ENCODE data around the gene CTXND2.

Gene CTXND2

GRCh38 chr1:150957666-150958065 lies 70.7 kb downstream of the CTXND2 start:
- no peak overlapping the region for H3K4me3 ChIP-seq (ENCODE audit: extremely low read depth, insufficient read depth, low read length, poor library complexity, severe bottlenecking)
- H3K27ac ChIP-seq (ENCODE audit: low read depth, low read length, severe bottlenecking), result no peak overlapping the region
- H3K9me3 ChIP-seq (ENCODE audit: control insufficient read depth, low read length), result no peaks in the 10 kb centered on the region
- no peaks in the 10 kb centered on the region for H3K4me1 ChIP-seq (ENCODE audit: control insufficient read depth, insufficient read depth, low read length, poor library complexity, severe bottlenecking)
- 92 to 98% methylated on average over 8 to 11 of the region's 11 CpGs for WGBS, 2 experiments (ENCODE audit: insufficient coverage in 2 of 2)
- H3K36me3 ChIP-seq (ENCODE audit: control insufficient read depth, insufficient read depth, low read length), result peaks cover 78% of the 10 kb centered on the region

GRCh38 chr1:150960646-150961045 lies 73.7 kb downstream of the CTXND2 start:
- no peak overlapping the region for H3K27ac ChIP-seq (ENCODE audit: low read depth, low read length, severe bottlenecking)
- 97% methylated on average over 6 of the region's 7 CpGs for WGBS, 2 experiments (ENCODE audit: insufficient coverage in 2 of 2)
- peaks cover 84% of the 10 kb centered on the region for H3K36me3 ChIP-seq (ENCODE audit: control insufficient read depth, insufficient read depth, low read length)

GRCh38 chr1:150961756-150962155 lies 74.8 kb downstream of the CTXND2 start:
- peaks cover 87% of the 10 kb centered on the region for H3K36me3 ChIP-seq (ENCODE audit: control insufficient read depth, insufficient read depth, low read length)
- no peak overlapping the region for H3K27ac ChIP-seq (ENCODE audit: low read depth, low read length, severe bottlenecking)
- WGBS, 2 experiments (ENCODE audit: insufficient coverage in 2 of 2), result 91 to 100% methylated on average over 3 of the region's 4 CpGs
- H3K9me3 ChIP-seq (ENCODE audit: control insufficient read depth, low read length), result no peaks in the 10 kb centered on the region
- H3K4me3 ChIP-seq (ENCODE audit: extremely low read depth, insufficient read depth, low read length, poor library complexity, severe bottlenecking), result no peak overlapping the region
- no peaks in the 10 kb centered on the region for H3K4me1 ChIP-seq (ENCODE audit: control insufficient read depth, insufficient read depth, low read length, poor library complexity, severe bottlenecking)

More at GRCh38 chr1:150960646-150961045, 73.7 kb downstream of the CTXND2 start:
- no peak overlapping the region for H3K4me3 ChIP-seq (ENCODE audit: extremely low read depth, insufficient read depth, low read length, poor library complexity, severe bottlenecking)
- no peaks in the 10 kb centered on the region for H3K4me1 ChIP-seq (ENCODE audit: control insufficient read depth, insufficient read depth, low read length, poor library complexity, severe bottlenecking)
- H3K9me3 ChIP-seq (ENCODE audit: control insufficient read depth, low read length), result no peaks in the 10 kb centered on the region
